ENCODE measurements around the gene MMP2. TPM values are rescaled to one million over a fixed set of nuclear protein-coding genes. Genes with fewer than 3 reads are reported as not detected.

Gene MMP2
- total and polyA plus RNA-seq, 7 donors: 16.0 to 60.9 (median 23.2) TPM

GRCh38 chr16:55443434-55444346 is 35.3 kb upstream of the MMP2 start:
- Histone ChIP-seq H3K27ac (no peak overlapping the region), H3K4me1 (no peaks in the 10 kb centered on the region)
- WGBS, 3 donors: 63 to 68% (median 64%) methylated on average over 11 of the region's 11 CpGs

GRCh38 chr16:55444754-55445485 is 34.1 kb upstream of the MMP2 start:
- Histone ChIP-seq H3K4me1 (no peaks in the 10 kb centered on the region), H3K27me3 (ENCODE audit: insufficient read depth in 3 of 3, low read length in 2 of 3) (no peaks in the 10 kb centered on the region), H3K27ac (no peak overlapping the region), H3K36me3 (ENCODE audit: insufficient read depth in 1 of 2, low read depth in 1 of 2) (no peaks in the 10 kb centered on the region), H3K9me3 (no peaks in the 10 kb centered on the region), H3K4me3 (no peak overlapping the region)
- WGBS, 3 donors: 84 to 85% (median 85%) methylated on average over 8 of the region's 8 CpGs
- TF ChIP-seq CTCF (IDR thresholded peaks at IDR 0.05): no peak
- intact Hi-C loops (cut with DNase I): no loop called here
- peak in 1 of 2 donors; percentile 30 for DNase-seq
- no peak for ATAC-seq

More at GRCh38 chr16:55443434-55444346, 35.3 kb upstream of the MMP2 start:
- H3K27me3 ChIP-seq (ENCODE audit: insufficient read depth in 3 of 3, low read length in 2 of 3): no peaks in the 10 kb centered on the region
- H3K36me3 ChIP-seq (ENCODE audit: insufficient read depth in 1 of 2, low read depth in 1 of 2): no peaks in the 10 kb centered on the region
- H3K9me3 ChIP-seq: no peaks in the 10 kb centered on the region
- DNase-seq (no peak), ATAC-seq (peak in 2 of 4 donors; percentile 50 to 54)
- TF ChIP-seq CTCF (IDR thresholded peaks at IDR 0.05): no peak
- intact Hi-C loops (cut with DNase I): no loop called here
- no peak overlapping the region for H3K4me3 ChIP-seq

GRCh38 chr16:55447231-55447630 is 31.8 kb upstream of the MMP2 start:
- intact Hi-C loops (cut with DNase I): no loop called here
- Histone ChIP-seq H3K4me3 (no peak overlapping the region), H3K36me3 (ENCODE audit: insufficient read depth in 1 of 2, low read depth in 1 of 2) (no peaks in the 10 kb centered on the region), H3K27me3 (ENCODE audit: insufficient read depth in 3 of 3, low read length in 2 of 3) (no peaks in the 10 kb centered on the region), H3K27ac (no peak overlapping the region), H3K4me1 (no peaks in the 10 kb centered on the region), H3K9me3 (no peaks in the 10 kb centered on the region)
- 88 to 94% (median 90%) methylated on average over 12 of the region's 12 CpGs for WGBS, 3 donors
- TF ChIP-seq CTCF (IDR thresholded peaks at IDR 0.05): no peak
- DNase-seq: no peak
- ATAC-seq: no peak

- H3K36me3 ChIP-seq (ENCODE audit: insufficient read depth in 1 of 2, low read depth in 1 of 2): no peaks in the 10 kb centered on the region
- DNase-seq: no peak
- H3K27ac ChIP-seq: no peak overlapping the region
- intact Hi-C loops (cut with DNase I): no loop called here
- WGBS, 3 donors: 88 to 93% (median 90%) methylated on average over 2 of the region's 2 CpGs
- no peaks in the 10 kb centered on the region for H3K27me3 ChIP-seq (ENCODE audit: insufficient read depth in 3 of 3, low read length in 2 of 3)
- H3K4me3 ChIP-seq: no peak overlapping the region
- ATAC-seq: no peak
- TF ChIP-seq CTCF (IDR thresholded peaks at IDR 0.05): no peak
- H3K4me1 ChIP-seq: no peaks in the 10 kb centered on the region
- no peaks in the 10 kb centered on the region for H3K9me3 ChIP-seq
Measured at GRCh38 chr16:55452996-55453395, 26.0 kb upstream of the MMP2 start.
